HG02840 (cell line): ENCODE data around the gene ZNF691.
"Not testable (repeated sequence)": the region's sequence is repeated elsewhere in the genome, so short reads cannot be mapped to it uniquely, and the experiment has no call there.

Experiments
- ATAC-seq: cut with Tn5 transposase; IDR thresholded peaks from one replicate; pipeline ENCODE4 v1.9.1; 2021; ENCODE audit warnings: mild to moderate bottlenecking, moderate library complexity, moderate number of reproducible peaks; ENCODE audit not compliant: unreplicated experiment, low FRiP score

Gene ZNF691

GRCh38 chr1:42853116-42853884 is 6.9 kb downstream of the ZNF691 start:
- no peak for ATAC-seq

GRCh38 chr1:42856554-42856953 is 10.1 kb downstream of the ZNF691 start:
- not testable (repeated sequence) for ATAC-seq

GRCh38 chr1:42859366-42859765 is 13.0 kb downstream of the ZNF691 start:
- not testable (repeated sequence) for ATAC-seq

GRCh38 chr1:42860339-42861013 is 14.1 kb downstream of the ZNF691 start:
- ATAC-seq: no peak

GRCh38 chr1:42861014-42861399 is 14.6 kb downstream of the ZNF691 start:
- ATAC-seq: no peak

GRCh38 chr1:42866549-42866948 is 20.1 kb downstream of the ZNF691 start:
- no peak for ATAC-seq

- not testable (repeated sequence) for ATAC-seq
Measured at GRCh38 chr1:42868466-42868865, 22.1 kb downstream of the ZNF691 start.

- not testable (repeated sequence) for ATAC-seq
Measured at GRCh38 chr1:42869254-42869653, 22.8 kb downstream of the ZNF691 start.

- not testable (repeated sequence) for ATAC-seq
Measured at GRCh38 chr1:42869751-42870150, 23.3 kb downstream of the ZNF691 start.

- not testable (repeated sequence) for ATAC-seq
Measured at GRCh38 chr1:42873108-42873507, 26.7 kb downstream of the ZNF691 start.

- no peak for ATAC-seq
Measured at GRCh38 chr1:42873670-42874069, 27.3 kb downstream of the ZNF691 start.

- ATAC-seq: no peak
Measured at GRCh38 chr1:42876009-42876408, 29.6 kb downstream of the ZNF691 start.

GRCh38 chr1:42877380-42877779 is 31.0 kb downstream of the ZNF691 start:
- no peak for ATAC-seq

- ATAC-seq: no peak
Measured at GRCh38 chr1:42880384-42880783, 34.0 kb downstream of the ZNF691 start.

GRCh38 chr1:42886046-42886739 is 39.8 kb downstream of the ZNF691 start:
- ATAC-seq: no peak

- ATAC-seq: no peak
Measured at GRCh38 chr1:42886800-42887199, 40.4 kb downstream of the ZNF691 start.

- no peak for ATAC-seq
Measured at GRCh38 chr1:42887366-42887765, 41.0 kb downstream of the ZNF691 start.

- ATAC-seq: no peak
Measured at GRCh38 chr1:42888013-42888633, 41.7 kb downstream of the ZNF691 start.

GRCh38 chr1:42889264-42889663 is 42.9 kb downstream of the ZNF691 start:
- ATAC-seq: no peak

GRCh38 chr1:42891465-42892138 is 45.2 kb downstream of the ZNF691 start:
- ATAC-seq: no peak
